Calu3 (cell line): ENCODE measurements around the gene SBF2. TPM values are rescaled to one million over a fixed set of nuclear protein-coding genes. Genes with fewer than 3 reads are reported as not detected.

Source experiments
- BruUV-seq: library from RNA; stranded (reverse); fragments of 400-500 nt; replicated peaks from 2 replicates; lab custom pipeline; 2021; lab: Mats Ljungman, UMichigan
- CTCF ChIA-PET: fragments of 300-600 bp; sonication (Branson Sonifier 250); formaldehyde crosslinking; loops from one replicate; lab custom pipeline; 2022; ENCODE audit warnings: antibody characterized with exemption; lab: Charles Lee
- DNase-seq: peaks from one replicate; pipeline ENCODE4 v3.0.0; 2022
- H3K27ac Mint-ChIP-seq: one replicate; pipeline ENCODE4 v1.8.0; 2022; ENCODE audit warnings: mixed read lengths; ENCODE audit not compliant: unreplicated experiment
- H3K27me3 Mint-ChIP-seq: one replicate; pipeline ENCODE4 v1.8.0; 2022; ENCODE audit warnings: mixed read lengths; ENCODE audit not compliant: unreplicated experiment
- H3K36me3 Mint-ChIP-seq: one replicate; pipeline ENCODE4 v1.8.0; 2022; ENCODE audit warnings: mild to moderate bottlenecking, moderate library complexity, mixed read lengths; ENCODE audit not compliant: insufficient read depth, unreplicated experiment
- H3K4me1 Mint-ChIP-seq: one replicate; pipeline ENCODE4 v1.8.0; 2022; ENCODE audit warnings: mild to moderate bottlenecking, low read depth, mixed read lengths; ENCODE audit not compliant: unreplicated experiment
- H3K4me3 Mint-ChIP-seq: one replicate; pipeline ENCODE4 v1.8.0; 2022; ENCODE audit warnings: mild to moderate bottlenecking, low read depth, moderate library complexity, mixed read lengths; ENCODE audit not compliant: unreplicated experiment
- H3K9me3 Mint-ChIP-seq: one replicate; pipeline ENCODE4 v1.8.0; 2022; ENCODE audit warnings: low read depth, mixed read lengths; ENCODE audit not compliant: unreplicated experiment
- intact Hi-C: fragments of 100-400 bp; cut with micrococcal nuclease; formaldehyde crosslinking; loops from one replicate; pipeline ENCODE4 v1.10.0; 2022; ENCODE audit not compliant: unreplicated experiment
- total RNA-seq: library from RNA; stranded (reverse); gene quantifications from 2 replicates; pipeline ENCODE4 v1.2.3, GENCODE V29; 2022
- TF ChIP-seq, protein P1 (sequence below): fragments of 200-600 bp; IDR thresholded peaks from one replicate; pipeline ENCODE4 v1.8.0; 2022; ENCODE audit warnings: antibody characterized with exemption; ENCODE audit not compliant: unreplicated experiment

SBF2 gene
- total RNA-seq, 1 experiment from 2014 or later, result 39.0 TPM

DNA sequence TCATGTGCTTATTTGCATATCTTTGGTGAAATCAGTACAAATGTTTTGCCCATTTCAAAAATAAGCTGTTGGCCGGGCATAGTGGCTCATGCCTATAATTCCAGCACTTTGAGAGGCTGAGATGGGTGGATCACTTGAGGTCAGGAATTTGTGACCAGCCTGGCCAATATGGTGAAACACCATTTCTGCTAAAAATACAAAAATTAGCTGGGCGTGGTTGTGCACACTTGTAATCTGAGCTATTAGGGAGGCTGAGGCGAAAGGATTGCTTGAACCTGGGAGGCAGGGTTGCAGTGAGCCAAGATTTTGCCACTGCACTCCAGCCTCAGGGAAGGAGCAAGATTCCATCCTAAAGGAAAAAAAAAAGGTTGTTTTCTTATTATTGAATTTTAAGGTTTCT lies 494.1 kb downstream of the SBF2 start:
- DNase-seq, result no peak
- H3K27ac Mint-ChIP-seq, result no peak overlapping the region
- CTCF ChIA-PET, result no interaction called here
- H3K27me3 Mint-ChIP-seq, result no peaks in the 10 kb centered on the region
- TF ChIP-seq, protein P1, sequence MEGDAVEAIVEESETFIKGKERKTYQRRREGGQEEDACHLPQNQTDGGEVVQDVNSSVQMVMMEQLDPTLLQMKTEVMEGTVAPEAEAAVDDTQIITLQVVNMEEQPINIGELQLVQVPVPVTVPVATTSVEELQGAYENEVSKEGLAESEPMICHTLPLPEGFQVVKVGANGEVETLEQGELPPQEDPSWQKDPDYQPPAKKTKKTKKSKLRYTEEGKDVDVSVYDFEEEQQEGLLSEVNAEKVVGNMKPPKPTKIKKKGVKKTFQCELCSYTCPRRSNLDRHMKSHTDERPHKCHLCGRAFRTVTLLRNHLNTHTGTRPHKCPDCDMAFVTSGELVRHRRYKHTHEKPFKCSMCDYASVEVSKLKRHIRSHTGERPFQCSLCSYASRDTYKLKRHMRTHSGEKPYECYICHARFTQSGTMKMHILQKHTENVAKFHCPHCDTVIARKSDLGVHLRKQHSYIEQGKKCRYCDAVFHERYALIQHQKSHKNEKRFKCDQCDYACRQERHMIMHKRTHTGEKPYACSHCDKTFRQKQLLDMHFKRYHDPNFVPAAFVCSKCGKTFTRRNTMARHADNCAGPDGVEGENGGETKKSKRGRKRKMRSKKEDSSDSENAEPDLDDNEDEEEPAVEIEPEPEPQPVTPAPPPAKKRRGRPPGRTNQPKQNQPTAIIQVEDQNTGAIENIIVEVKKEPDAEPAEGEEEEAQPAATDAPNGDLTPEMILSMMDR, result no peak
- peaks cover 25% of the 10 kb centered on the region for H3K4me1 Mint-ChIP-seq
- intact Hi-C loops, result no loop called here
- no peaks in the 10 kb centered on the region for H3K9me3 Mint-ChIP-seq
- no TSS peak for BruUV-seq
- H3K36me3 Mint-ChIP-seq, result no peaks in the 10 kb centered on the region
- no peak overlapping the region for H3K4me3 Mint-ChIP-seq

DNA sequence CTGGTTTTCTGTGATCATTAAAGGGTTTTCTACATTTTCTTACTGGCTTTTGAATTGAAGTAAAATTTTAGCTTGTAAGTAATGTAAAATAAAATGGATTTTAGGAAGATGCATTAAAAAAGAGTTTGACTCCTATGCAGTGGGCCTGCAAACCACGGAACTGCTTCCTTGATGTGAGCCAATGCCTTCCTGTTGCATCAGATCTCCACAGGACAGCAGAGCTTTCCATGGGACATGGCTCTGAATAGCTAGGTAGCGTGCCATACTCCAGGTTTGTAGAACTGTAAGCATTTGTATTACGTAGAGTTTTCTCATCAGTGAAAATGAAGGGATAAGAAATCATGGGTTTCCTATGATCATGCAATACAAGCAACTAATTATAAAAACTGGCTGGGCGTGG lies 496.7 kb downstream of the SBF2 start:
- BruUV-seq, result no TSS peak
- no peak overlapping the region for H3K27ac Mint-ChIP-seq
- H3K27me3 Mint-ChIP-seq, result no peaks in the 10 kb centered on the region
- peaks cover 2% of the 10 kb centered on the region for H3K4me1 Mint-ChIP-seq
- intact Hi-C loops, result no loop called here
- no peak overlapping the region for H3K4me3 Mint-ChIP-seq
- H3K9me3 Mint-ChIP-seq, result no peaks in the 10 kb centered on the region
- TF ChIP-seq, protein P1, result no peak
- CTCF ChIA-PET, result interaction anchor here (0.6 kb wide), 1 partner anchor 99 kb away, joined by 4 read pairs; no protein-coding TSS in a partner anchor
- no peak for DNase-seq
- no peaks in the 10 kb centered on the region for H3K36me3 Mint-ChIP-seq

DNA sequence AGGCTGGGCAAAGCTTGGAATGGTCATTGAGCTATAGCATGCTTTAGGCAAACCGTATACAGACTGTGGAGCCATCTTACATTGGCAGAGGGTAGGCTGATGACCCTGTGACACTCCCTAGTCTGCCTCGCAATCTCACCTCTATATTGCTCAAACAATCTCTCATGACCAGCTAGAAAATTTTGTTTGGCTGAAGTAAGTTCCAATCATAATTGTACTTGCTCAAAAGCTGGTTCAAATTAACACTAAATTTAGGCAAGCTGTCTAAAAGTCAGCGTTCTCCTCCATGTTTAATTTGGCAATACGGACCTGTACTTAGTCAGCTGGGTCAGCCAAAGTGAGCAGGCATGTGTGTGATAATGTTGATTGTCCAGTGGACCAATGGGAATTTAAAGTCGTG lies 497.2 kb downstream of the SBF2 start:
- H3K4me3 Mint-ChIP-seq, result no peak overlapping the region
- CTCF ChIA-PET, result interaction anchor here (0.6 kb wide), 1 partner anchor 99 kb away, joined by 4 read pairs; no protein-coding TSS in a partner anchor
- H3K27me3 Mint-ChIP-seq, result no peaks in the 10 kb centered on the region
- no peaks in the 10 kb centered on the region for H3K4me1 Mint-ChIP-seq
- no peak overlapping the region for H3K27ac Mint-ChIP-seq
- intact Hi-C loops, result no loop called here
- no peaks in the 10 kb centered on the region for H3K9me3 Mint-ChIP-seq
- TF ChIP-seq, protein P1, result no peak
- no TSS peak for BruUV-seq
- DNase-seq, result no peak
- H3K36me3 Mint-ChIP-seq, result no peaks in the 10 kb centered on the region

- no peak for DNase-seq
- no peaks in the 10 kb centered on the region for H3K36me3 Mint-ChIP-seq
- H3K27me3 Mint-ChIP-seq, result no peaks in the 10 kb centered on the region
- H3K9me3 Mint-ChIP-seq, result no peaks in the 10 kb centered on the region
- H3K27ac Mint-ChIP-seq, result no peak overlapping the region
- intact Hi-C loops, result no loop called here
- H3K4me3 Mint-ChIP-seq, result no peak overlapping the region
- TF ChIP-seq, protein P1, result no peak
- BruUV-seq, result no TSS peak
- no peaks in the 10 kb centered on the region for H3K4me1 Mint-ChIP-seq
- CTCF ChIA-PET, result no interaction called here
Measured at GRCh38 chr11:9796266-9796665, 497.8 kb downstream of the SBF2 start.
